ENCODE results near the gene PTGDR.

PTGDR gene

DNA sequence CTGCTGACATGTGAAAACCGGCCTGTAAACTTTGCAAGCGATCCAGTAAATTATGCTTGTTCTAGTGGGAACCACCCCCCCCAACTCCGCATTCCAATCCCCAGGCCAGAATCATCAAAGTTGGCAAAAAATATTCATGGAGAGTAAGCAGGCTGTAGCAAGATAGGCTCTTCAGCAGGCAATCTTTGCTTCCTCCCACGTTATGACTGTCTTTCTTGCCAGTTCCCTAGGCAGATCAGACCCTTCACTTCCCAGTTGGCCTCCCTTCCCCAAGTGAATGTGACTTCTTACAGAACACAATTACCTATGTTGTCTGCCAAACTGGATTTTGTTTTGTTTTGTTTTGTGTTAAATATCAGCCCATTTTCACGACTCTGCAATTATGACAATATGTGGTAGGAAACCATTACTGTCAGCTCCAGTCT is 45.4 kb downstream of the PTGDR start:
- DNase-seq (ENCODE audit: low read depth), result no peak

DNA sequence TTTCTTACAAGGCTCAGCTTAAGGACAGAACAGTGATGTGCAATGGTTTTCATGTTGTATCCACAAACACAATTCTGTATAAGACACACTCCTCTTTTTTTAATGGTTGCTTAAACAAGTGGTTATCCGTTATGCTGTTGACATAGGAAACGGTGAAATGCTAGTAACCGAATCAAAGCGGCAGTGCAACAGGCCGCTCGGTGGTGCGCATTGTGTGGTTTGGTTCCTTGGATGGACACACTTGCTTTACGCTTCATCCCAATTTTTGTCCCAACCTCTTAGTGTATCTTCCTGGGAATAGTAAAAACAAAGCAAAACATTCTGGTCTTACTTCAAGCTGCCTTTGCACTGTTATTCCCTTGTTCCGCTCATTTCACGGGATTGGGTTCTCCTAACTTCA is 46.0 kb downstream of the PTGDR start:
- no peak for DNase-seq (ENCODE audit: low read depth)

GRCh38 chr14:52313903-52314594 is 46.6 kb downstream of the PTGDR start, which contains the start of gene PTGER2:
PTGER2 (plus strand) TSS chr14:52314312; CDS start chr14:52314549, 237 bp downstream.
- peak; percentile 66 for DNase-seq (ENCODE audit: low read depth)

- no peak for DNase-seq (ENCODE audit: low read depth)
Measured at GRCh38 chr14:52314595-52315354, 47.3 kb downstream of the PTGDR start.

- no peak for DNase-seq (ENCODE audit: low read depth)
Measured at GRCh38 chr14:52315355-52315718, 47.8 kb downstream of the PTGDR start.

- no peak for DNase-seq (ENCODE audit: low read depth)
Measured at GRCh38 chr14:52318062-52318461, 50.6 kb downstream of the PTGDR start.

- DNase-seq (ENCODE audit: low read depth), result no peak
Measured at GRCh38 chr14:52318826-52319645, 51.5 kb downstream of the PTGDR start.

DNA sequence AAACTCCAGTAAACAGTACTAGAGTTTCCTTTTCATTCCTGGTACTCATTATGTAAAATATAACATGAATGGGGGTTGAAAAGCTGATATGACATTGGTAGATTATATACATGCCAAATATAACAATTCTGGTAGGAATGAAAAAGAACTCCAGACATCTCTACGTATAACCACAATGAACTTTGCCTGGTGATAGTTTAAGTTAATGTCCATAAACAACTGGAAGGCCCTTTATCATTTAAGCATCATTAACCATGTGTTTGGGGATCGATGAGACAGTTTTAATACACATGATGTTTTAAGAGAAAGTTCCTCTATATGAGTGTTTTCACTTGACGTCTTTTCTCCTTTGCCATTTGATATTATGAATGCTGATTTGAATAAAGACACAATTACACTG is 52.4 kb downstream of the PTGDR start:
- DNase-seq (ENCODE audit: low read depth), result no peak

- no peak for DNase-seq (ENCODE audit: low read depth)
Measured at GRCh38 chr14:52325126-52325525, 57.6 kb downstream of the PTGDR start.

- DNase-seq (ENCODE audit: low read depth), result no peak
Measured at GRCh38 chr14:52325630-52326029, 58.1 kb downstream of the PTGDR start.

Measured in HS-27A (cell line).